NCI-H526 (cell line): Measurements from ENCODE around the gene EN1.

Source experiments
- DNase-seq, 2 experiments: peaks; one replicate each; lab custom pipeline; 2025; lab: John Stamatoyannopoulos, UW

Gene EN1

GRCh38 chr2:118817469-118817868 is 30.0 kb downstream of the EN1 start:
- DNase-seq = no peak

GRCh38 chr2:118816669-118817068 is 30.8 kb downstream of the EN1 start:
- no peak for DNase-seq

- no peak for DNase-seq
These were observed 31.7 kb downstream of the EN1 start for GRCh38 chr2:118815731-118816130.

- no peak for DNase-seq
These were observed 32.1 kb downstream of the EN1 start for GRCh38 chr2:118815314-118815713.

GRCh38 chr2:118814368-118814767 is 33.1 kb downstream of the EN1 start:
- DNase-seq = no peak

- DNase-seq = no peak
These were observed 33.7 kb downstream of the EN1 start for GRCh38 chr2:118813601-118814339.

- DNase-seq = no peak
These were observed 34.3 kb downstream of the EN1 start for GRCh38 chr2:118813111-118813510.

GRCh38 chr2:118812552-118812951 is 34.9 kb downstream of the EN1 start:
- no peak for DNase-seq

- DNase-seq = no peak
These were observed 35.8 kb downstream of the EN1 start for GRCh38 chr2:118811514-118812115.

- DNase-seq = no peak
These were observed 36.7 kb downstream of the EN1 start for GRCh38 chr2:118810766-118811165.

- no peak for DNase-seq
These were observed 39.0 kb downstream of the EN1 start for GRCh38 chr2:118808429-118808809.

- DNase-seq = peak in 1 of 2 experiments; percentile 68
These were observed 39.6 kb downstream of the EN1 start for GRCh38 chr2:118807668-118808428.

- no peak for DNase-seq
These were observed 40.4 kb downstream of the EN1 start for GRCh38 chr2:118806797-118807667.

- DNase-seq = no peak
These were observed 42.3 kb downstream of the EN1 start for GRCh38 chr2:118805064-118805690.

- no peak for DNase-seq
These were observed 44.4 kb downstream of the EN1 start for GRCh38 chr2:118803012-118803411.

- no peak for DNase-seq
These were observed 46.3 kb downstream of the EN1 start for GRCh38 chr2:118801151-118801550.

GRCh38 chr2:118800736-118801135 is 46.7 kb downstream of the EN1 start:
- no peak for DNase-seq

GRCh38 chr2:118794546-118794945 is 52.9 kb downstream of the EN1 start:
- no peak for DNase-seq
